SKM-1 (cell line): ENCODE results near the gene MUL1.
"Not testable (repeated sequence)": the region's sequence is repeated elsewhere in the genome, so short reads cannot be mapped to it uniquely, and the experiment has no call there.

Source experiments
- DNase-seq: peaks from one replicate; lab custom pipeline; 2025; ENCODE audit not compliant: unreplicated experiment; lab: John Stamatoyannopoulos, UW

The MUL1 gene

DNA sequence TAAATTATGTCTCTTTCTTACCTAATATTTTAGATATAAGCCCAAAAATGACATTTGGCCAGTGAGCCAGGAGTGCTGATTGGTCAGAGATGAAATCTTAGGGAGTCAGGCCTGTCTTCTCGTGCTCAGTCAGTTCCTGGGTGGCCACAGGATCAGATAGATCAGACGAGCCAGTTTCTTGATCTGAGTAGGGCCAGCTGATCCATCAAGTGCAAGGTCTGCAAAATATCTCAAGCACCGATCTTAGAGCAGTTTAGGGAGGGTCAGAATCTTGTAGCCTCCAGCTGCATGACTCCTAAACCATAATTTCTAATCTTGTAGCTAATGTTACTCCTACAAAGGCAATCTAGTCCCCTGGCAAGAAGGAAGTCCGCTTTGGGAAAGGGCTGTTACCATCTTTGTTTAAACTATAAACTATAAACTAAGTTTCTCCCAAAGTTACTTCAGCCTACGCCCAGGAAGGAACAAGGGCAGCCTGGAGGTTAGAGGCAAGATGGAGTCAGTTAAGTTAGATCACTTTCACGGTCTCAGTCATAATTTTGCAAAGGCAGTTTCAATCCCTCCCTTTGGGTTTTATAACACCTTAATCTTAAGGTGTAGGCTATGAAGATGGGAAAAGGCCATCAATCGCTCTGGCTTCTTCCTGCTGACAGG is 11.8 kb upstream of the MUL1 start:
- not testable (repeated sequence) for DNase-seq

- no peak for DNase-seq
These were observed 3.8 kb upstream of the MUL1 start for GRCh38 chr1:20511518-20512428.

GRCh38 chr1:20508411-20508771 is 440 bp upstream of the MUL1 start:
- no peak for DNase-seq

DNA sequence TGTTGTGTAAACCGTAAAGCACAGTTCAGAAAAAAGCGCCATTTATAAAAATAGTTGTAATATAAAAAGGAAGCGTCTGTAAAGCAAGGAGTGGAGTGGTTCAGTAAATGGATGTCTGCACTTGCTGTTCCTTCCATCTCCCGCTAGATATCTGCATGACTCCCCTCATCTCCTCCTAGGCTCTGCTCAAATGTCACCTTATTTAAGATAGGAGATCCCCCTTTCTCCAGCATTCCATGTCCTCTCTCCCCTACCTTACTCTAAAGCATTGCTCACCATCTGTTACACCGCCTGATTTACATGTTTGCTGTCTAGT is 745 bp downstream of the MUL1 start:
- no peak for DNase-seq

GRCh38 chr1:20505488-20505887 is 2.5 kb downstream of the MUL1 start:
- DNase-seq: no peak

GRCh38 chr1:20500716-20501115 is 7.2 kb downstream of the MUL1 start:
- no peak for DNase-seq

DNA sequence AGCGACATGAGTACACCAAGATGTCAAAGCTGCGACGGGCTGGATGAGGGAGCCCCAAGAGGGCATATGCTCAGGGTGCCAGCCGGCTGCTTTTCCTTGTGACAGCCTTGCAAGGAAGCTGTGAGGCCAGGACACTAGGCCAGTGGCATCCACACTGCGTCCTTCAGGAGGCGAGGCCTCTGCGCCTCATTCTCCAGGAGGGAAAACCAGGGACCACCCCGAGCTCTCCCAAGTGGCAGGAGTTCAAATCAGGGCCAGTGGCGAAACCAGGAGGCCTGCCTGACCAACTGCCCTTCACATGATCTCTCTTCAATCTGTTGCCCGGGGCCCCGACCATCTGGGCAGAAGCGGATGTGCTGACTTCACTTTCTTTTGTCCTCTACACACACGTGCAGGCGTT is 8.2 kb downstream of the MUL1 start:
- DNase-seq: no peak

- DNase-seq: no peak
These were observed 8.8 kb downstream of the MUL1 start for GRCh38 chr1:20499105-20499504.

DNA sequence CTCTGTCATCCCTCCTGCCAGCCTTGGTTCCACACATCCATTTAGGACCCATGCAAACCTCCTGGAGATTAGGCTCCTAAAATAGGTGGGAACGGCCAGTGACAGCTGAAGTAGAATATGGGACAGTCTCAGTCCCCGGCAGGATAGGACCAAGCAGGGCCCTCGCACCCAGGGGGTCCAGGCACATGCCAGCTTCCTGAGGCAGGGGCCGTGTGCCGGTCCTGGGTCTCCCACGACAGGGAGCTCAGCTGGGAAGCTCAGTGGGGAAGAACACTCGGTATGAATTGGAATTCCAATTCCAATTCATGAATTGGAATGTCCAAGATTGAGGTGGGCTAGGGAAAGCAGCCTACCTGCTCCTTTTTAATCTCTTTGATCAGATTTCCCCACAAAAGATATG is 9.8 kb downstream of the MUL1 start:
- no peak for DNase-seq

DNA sequence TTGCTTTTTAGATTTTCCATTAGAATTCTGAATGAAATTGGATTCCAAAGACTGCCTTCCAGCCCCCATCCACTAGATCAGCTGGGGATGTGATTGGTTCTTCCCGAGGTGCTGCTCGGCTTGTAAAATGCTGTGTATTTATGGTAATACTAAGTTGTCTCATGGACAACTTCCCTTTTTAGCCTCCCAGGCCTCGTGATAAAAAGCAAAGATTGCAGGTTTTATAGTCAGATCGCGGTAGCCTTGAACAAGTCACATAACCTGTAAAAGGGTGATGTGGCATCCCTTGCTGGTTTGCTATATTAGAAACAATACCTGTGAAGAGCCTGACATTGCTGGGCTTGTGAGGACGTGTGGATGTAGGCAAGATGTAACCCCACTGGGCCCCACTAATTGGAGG is 10.4 kb downstream of the MUL1 start:
- no peak for DNase-seq

GRCh38 chr1:20496725-20497383 is 11.1 kb downstream of the MUL1 start:
- not testable (repeated sequence) for DNase-seq

GRCh38 chr1:20496241-20496661 is 11.7 kb downstream of the MUL1 start:
- DNase-seq: no peak

- DNase-seq: no peak
These were observed 12.3 kb downstream of the MUL1 start for GRCh38 chr1:20495661-20496060.

GRCh38 chr1:20494609-20495311 is 13.2 kb downstream of the MUL1 start:
- no peak for DNase-seq

DNA sequence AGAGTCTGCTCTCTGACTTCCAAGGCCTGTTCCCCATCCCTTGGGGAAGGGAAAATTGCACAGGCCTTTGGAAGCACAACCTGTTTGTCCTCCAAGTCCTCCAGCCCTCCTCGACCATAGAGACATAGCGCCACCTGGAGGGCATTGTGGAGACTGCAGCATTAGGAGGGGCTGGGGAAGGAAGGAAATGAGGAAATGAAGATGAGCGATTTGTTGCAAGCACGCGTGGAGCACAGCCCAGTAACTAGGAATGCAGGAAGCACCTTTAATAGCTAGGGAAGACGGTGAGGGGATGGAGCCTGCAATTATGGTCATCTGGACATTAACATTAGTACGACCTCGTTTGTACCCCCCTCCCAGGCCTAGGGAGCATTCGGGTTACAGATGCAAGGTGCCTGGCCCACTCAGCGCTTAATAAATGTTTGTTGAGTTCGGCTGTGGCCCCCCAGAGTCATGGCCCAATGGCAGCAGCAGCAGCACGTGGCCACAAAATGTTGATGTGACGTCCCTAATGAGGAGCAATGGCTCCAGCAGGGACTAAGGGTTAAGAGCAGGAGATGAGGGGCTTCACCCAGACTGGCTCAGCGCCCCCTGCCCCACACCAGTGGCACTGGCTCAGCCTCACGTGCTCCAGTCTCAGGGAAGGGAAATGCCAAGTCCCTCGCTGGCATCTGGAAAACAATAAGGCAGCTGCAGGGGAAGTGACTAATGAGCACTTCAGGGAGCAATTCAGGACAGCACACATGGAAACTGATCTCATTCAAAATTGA is 13.9 kb downstream of the MUL1 start:
- peak; percentile 58 for DNase-seq

GRCh38 chr1:20493309-20493708 is 14.6 kb downstream of the MUL1 start:
- DNase-seq: peak; percentile 4

DNA sequence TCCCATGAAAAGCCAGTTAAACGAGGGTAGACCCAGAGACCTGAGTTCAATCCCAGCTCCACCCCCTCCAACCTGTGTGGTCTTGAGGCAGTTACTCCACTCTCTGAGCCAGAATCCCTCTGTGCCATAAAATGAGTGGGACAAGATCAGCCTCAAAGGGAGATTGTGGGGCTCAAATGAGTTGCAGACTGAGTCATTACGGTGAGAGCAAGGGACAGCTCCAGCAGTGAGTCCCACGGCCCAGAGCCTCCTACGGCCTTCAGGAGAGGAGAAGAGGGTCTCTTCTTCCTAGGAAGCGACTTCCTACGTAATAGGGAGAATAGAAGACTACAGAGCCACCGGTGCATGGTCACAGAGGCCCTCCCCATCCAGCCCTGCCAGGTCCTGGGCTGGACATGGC is 15.2 kb downstream of the MUL1 start:
- DNase-seq: no peak

DNA sequence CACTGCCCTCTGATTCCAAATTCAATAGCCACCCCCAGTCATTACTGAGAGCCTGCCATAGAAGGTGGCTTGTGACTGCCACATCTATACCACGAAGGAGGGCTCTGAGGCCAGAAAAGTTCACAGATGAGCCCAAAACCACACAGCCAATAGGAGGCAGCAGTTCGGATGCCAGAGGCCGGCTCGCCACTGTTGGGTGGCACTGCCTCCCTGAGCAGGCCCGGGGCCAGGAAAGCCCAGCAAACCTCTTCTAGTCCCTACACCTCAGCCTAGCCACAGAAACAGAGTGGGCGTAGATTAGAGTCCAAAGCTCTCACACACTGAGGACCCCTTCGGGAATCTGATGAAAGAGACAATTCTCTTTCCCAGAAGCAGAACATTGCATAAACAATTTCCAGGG is 16.1 kb downstream of the MUL1 start:
- DNase-seq: no peak

DNA sequence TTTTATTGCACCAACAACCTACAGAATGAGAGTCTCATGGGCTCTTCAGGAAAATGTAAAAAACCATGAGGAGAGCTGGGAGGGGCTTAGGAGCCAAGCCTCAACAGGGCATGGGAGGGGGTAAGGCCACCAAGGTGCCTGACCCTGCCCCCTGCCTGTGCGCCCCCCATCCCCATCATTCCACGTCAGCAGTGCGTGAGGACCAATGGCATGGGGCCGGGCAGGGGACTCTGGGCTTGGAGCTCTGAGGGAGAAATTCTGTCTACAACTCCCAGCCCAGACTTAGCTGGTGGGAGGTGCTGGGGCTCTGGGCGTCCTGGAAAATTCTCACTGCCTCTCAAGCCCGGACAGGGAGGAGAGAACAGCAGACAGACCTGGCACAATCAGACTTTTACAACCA is 16.8 kb downstream of the MUL1 start:
- no peak for DNase-seq

DNA sequence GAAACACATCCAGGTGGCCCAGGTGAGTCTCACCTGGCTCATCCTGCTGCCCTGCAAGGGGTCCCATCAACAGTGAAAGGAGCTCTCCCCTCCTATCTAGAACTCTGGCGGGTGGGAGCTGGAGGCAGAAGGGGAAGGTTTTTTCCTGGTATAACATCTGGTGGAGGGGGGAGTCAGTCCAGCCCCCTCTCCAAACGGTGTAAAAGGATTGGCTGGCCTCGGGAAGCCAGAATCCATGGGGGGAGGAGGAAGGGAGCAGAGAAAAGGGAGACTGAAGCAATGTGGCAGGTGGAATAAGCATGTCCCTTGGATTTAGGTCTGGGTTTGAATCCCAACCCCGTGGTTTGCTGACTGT is 20.7 kb downstream of the MUL1 start:
- no peak for DNase-seq
